Measurements from ENCODE around the gene LAMC1.

Gene LAMC1

DNA sequence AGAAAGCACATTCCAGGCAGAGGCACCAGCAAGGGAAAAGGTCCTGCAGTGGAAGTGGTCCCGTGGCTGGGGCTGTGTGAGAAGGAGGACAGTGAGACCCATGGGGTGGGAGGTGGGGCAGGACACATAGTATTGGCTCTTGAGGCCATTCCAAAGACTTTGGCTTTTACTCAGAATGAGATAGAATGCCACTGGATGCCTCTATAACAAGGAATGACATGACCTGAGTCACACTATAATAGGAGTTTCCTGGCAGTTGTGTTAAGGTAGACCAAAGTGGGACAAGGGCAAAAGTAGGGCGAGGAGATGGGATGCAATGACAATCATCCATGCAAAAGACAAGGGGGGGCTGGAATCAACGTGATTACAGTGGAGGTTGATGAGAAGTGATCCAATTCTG, 138.2 kb downstream of the LAMC1 start:
- in situ Hi-C loops (cut with HindIII; ENCODE audit: low pct_ligation_motif_present, low pct_unique_long_range_greater_than_20kb, low sequenced_read_pairs): no loop called here
- DNase-seq: no peak

DNA sequence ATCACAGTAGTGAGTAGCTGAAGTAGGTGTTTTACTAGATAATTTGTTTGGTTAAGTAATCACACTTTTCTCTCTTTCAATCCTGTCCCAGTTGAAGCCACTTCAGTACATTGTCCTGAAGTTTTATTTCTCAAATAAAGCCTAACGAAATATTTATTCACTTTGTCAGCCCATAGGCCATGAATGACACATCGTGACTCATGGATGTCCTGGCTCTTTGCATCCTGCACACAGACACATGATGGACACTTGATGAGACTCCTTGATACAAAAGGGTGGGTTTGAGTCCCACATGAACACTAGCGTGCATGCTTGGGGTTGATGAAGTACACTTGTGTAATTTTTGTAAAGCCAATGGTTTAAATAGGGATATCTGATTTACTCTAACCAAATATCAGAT, 140.1 kb downstream of the LAMC1 start:
- in situ Hi-C loops (cut with HindIII; ENCODE audit: low pct_ligation_motif_present, low pct_unique_long_range_greater_than_20kb, low sequenced_read_pairs): no loop called here
- DNase-seq: peak; percentile 90

DNA sequence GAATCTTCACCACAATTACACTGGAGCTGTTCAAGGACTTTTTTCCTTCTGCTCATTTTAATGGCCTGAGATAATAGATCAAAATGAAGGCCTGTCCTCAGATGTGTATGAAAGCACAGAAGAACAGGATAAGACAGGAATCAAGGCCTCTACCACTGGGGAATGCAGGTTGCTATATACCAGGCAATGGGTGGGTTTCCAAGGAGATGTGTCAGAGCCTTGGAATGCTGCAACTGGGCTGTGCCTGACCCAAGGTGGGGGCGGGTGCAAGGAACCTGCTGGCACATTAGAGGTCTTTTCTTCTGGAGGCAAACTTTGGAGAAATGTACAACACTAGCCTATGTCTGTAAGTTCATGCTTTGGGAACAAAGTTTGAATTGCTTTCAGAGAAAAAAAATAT, 141.1 kb downstream of the LAMC1 start:
- DNase-seq: peak; percentile 98
- in situ Hi-C loops (cut with HindIII; ENCODE audit: low pct_ligation_motif_present, low pct_unique_long_range_greater_than_20kb, low sequenced_read_pairs): no loop called here

DNA sequence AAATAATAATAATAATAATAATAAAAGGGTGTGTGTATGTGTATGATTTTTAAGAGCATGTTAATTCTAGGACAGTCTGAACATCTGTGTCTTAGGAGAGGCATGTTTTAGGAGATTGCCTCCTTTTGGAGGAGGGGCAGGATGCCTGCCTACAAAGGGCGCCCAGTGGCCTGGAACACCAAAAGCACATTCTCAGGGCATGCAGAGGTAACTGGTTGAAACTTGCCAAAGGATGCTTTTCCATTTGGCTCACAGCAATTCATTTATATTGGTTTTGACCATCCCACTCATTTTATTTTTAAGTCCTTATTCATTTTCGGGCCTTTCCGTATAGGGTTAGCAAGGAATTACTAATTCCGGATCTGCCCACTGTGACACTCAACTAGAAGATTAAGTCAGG, 141.7 kb downstream of the LAMC1 start:
- peak; percentile 83 for DNase-seq
- in situ Hi-C loops (cut with HindIII; ENCODE audit: low pct_ligation_motif_present, low pct_unique_long_range_greater_than_20kb, low sequenced_read_pairs): no loop called here

DNA sequence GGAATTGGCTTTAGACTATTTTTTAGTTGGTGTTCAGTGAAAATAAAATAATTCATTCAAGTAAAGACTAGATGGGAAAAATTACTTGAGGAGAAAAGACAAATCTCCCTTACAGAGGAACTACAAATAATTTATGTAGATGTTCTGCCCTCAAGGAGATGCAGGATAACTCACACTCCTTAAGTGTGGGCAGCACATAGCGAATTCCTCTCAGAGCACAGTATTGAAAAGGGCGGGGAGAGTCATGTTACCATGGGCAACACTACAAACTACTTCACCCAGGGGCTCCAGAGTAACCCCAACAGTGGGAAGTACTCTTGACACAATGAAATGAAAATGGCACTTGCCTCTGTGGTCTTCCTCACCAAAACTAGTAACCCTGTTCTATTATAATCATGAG, 142.2 kb downstream of the LAMC1 start:
- in situ Hi-C loops (cut with HindIII; ENCODE audit: low pct_ligation_motif_present, low pct_unique_long_range_greater_than_20kb, low sequenced_read_pairs): no loop called here
- peak; percentile 36 for DNase-seq

DNA sequence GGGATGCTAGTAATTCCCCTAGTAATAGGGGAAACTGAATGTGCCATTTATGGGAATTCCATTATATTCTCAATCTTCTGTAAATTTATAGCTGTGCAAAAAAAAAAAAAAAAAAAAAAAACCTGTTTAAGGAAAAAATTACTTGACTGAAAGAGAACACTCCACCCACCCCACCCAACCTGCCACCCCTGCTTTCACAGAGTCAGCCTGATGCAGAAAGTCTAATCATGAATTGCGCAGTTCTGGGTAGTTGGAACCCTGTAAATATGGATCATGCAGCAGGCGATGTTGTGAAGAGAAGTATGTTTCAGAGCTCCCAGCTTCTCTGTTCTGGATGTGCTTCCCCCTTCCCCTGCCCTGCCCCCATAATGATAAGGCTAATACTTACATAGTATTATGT, 143.2 kb downstream of the LAMC1 start:
- in situ Hi-C loops (cut with HindIII; ENCODE audit: low pct_ligation_motif_present, low pct_unique_long_range_greater_than_20kb, low sequenced_read_pairs): no loop called here
- DNase-seq: no peak

DNA sequence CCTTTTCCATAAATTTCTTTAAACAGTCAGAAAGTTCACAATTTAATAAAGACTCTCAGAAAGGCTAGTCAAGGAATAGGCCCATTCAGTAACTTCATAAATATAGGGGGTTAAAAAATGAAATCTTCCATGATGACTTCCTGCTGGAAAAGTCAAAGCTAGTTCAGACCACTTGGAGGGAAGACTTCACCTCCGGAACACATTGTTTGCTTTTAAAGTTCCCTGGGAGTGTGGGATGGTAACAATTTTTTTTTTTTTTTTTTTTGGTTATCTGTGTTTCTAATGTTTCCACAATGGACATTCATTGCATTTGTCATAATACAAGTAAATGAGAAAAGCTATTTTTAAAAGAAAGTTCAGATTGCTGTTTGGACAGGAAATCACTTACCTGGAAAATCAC, 144.5 kb downstream of the LAMC1 start:
- no peak for DNase-seq
- in situ Hi-C loops (cut with HindIII; ENCODE audit: low pct_ligation_motif_present, low pct_unique_long_range_greater_than_20kb, low sequenced_read_pairs): no loop called here

DNA sequence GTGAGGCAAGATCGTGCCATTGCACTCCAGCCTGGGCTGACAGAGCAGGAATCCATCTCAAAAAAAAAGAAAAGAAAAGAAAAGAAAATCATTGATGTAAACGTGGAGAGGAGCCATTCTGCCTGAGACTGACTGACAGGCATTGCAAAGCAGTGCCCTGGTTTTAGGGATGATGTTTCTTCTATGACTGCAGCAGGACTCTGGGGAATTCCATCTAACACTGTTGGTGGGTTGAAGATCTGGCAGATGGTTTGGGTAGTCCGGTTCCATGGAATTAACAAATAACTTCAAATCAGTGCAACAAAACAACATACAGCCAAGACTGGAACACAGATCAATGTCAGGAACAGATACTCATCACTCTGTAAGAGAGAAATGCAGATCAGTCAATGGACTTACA, 145.1 kb downstream of the LAMC1 start:
- in situ Hi-C loops (cut with HindIII; ENCODE audit: low pct_ligation_motif_present, low pct_unique_long_range_greater_than_20kb, low sequenced_read_pairs): no loop called here
- no peak for DNase-seq

DNA sequence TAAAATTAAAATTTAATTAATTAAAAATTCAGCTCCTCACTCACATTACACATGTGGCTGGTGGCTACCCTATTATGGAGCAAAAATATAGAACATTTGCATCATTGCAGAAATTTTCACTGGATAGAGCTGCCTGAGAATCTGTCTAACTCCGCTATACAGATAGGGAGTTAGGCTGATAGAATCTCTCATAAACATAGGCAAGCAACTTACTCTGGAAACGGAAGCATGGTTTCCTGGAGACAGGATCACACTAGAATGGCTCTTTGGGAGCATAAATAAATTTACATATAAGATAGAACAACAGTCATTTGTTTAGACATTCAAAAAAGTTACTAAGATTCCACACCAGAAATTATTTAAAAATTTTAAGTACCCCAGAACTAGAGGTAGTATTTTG, 150.6 kb downstream of the LAMC1 start:
- in situ Hi-C loops (cut with HindIII; ENCODE audit: low pct_ligation_motif_present, low pct_unique_long_range_greater_than_20kb, low sequenced_read_pairs): no loop called here
- no peak for DNase-seq

DNA sequence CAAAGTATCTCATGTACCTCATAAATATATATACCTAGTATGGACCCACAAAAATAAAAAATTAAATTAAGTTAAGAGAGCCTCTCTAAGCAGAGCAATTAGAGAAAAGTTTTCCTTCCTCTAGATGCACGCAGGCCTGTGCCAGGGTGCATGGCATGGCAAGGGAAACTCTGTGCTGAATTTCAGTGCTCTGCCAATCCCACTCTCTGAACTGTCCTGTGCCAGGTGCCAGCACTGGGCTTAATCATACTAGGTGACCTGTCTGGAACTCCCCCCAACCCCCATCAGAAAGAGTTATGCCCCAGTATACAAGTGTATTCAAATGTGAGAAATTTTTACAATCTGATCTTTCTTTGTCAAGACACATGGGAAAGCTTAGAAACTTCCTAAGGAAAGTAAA, 152.4 kb downstream of the LAMC1 start:
- no peak for DNase-seq
- in situ Hi-C loops (cut with HindIII; ENCODE audit: low pct_ligation_motif_present, low pct_unique_long_range_greater_than_20kb, low sequenced_read_pairs): no loop called here

DNA sequence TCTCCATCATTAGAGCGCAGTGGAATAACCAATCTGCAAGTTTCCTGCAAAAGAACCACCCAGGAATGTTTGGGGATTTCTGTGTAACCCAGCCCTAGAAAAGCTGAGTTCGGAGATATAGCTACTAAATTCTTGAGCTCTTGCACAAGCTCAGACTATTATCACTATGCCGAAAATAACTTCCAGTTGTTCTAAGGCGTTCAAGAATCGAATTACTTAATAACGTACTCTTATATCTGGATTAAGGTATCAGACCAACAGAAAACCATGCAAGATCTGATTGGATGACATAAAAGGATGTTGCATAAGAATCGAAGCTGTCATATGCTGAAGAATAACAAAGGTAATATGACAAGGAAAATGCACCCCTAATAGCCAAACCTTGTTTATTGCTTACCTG, 155.3 kb downstream of the LAMC1 start:
- DNase-seq: no peak
- in situ Hi-C loops (cut with HindIII; ENCODE audit: low pct_ligation_motif_present, low pct_unique_long_range_greater_than_20kb, low sequenced_read_pairs): no loop called here

DNA sequence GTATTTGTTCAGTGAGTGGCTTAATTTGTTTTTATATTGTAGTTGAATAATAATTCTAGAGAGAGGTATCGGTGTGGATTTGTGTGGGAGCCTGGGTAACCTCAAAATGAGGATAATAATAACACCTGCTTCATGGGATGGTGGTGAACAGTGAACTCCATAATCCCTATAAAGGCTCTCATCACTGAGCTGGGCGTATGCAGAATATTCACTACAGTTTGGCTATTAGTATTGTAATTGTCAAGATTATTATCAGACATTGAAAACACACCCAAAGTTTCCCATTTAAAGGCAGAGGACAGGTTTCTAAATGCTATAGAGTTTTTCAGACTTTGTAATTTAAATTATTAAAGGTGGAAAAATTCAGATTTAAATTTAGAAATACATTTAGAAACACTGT, 155.8 kb downstream of the LAMC1 start:
- in situ Hi-C loops (cut with HindIII; ENCODE audit: low pct_ligation_motif_present, low pct_unique_long_range_greater_than_20kb, low sequenced_read_pairs): no loop called here
- no peak for DNase-seq

DNA sequence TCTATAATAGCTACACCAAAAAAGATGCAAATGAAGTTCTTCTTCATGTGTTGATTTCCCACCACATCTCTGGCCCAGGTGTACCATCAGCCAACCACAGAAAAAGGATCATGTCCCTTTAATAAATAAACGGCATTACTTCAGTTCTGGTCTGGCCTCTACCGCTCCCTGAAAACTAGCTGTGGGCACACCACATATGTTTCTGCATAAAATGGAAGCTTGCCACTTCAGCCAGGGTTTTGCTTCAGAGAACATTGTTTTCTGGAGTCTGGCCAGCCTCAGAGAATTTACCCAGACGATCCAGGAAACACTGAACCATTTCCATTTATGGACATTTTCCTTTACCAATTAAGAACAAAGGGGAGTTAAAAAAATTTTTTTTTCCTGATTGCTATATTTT, 157.0 kb downstream of the LAMC1 start:
- in situ Hi-C loops (cut with HindIII; ENCODE audit: low pct_ligation_motif_present, low pct_unique_long_range_greater_than_20kb, low sequenced_read_pairs): no loop called here
- DNase-seq: peak; percentile 94

DNA sequence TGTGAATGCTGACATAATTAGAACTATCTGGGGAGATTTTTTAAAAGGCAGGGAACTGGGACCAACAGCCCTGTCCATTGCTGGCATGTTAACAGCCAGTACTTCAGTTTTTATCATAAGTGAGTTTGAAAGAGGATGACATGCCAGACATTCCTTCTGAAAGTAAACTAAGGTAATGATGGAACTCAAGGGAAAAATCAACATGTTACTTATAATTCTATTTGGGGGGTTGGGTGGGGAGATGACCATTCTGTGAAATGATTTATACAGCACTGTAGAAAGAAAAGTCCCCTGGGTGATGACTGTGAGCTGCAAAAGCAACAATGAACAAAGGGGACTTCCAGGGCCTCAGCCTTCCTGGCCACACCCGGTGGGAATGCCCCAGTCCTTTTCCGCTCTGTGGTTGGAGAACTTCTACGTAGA, 157.4 kb downstream of the LAMC1 start:
- in situ Hi-C loops (cut with HindIII; ENCODE audit: low pct_ligation_motif_present, low pct_unique_long_range_greater_than_20kb, low sequenced_read_pairs): no loop called here
- DNase-seq: peak; percentile 90

DNA sequence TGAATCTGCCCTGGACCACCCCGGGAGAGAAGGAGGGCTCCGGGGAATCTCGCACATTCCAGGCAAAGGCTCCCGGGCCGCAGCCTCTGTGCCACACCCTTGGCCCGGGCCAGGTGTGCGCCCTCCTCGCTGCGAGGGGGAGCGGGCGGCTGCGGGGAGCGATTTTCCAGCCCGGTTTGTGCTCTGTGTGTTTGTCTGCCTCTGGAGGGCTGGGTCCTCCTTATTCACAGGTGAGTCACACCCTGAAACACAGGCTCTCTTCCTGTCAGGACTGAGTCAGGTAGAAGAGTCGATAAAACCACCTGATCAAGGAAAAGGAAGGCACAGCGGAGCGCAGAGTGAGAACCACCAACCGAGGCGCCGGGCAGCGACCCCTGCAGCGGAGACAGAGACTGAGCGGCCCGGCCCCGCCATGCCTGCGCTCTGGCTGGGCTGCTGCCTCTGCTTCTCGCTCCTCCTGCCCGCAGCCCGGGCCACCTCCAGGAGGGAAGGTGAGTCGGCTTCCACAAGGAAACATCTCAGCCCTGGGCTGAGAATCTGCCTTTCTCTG, 162.8 kb downstream of the LAMC1 start, which contains the start of gene LAMC2:
Gene LAMC2, plus strand, starts transcription at position 324 of the 550 bp plus-strand sequence. Its CDS starts 89 bp downstream, at position 413.
- in situ Hi-C loops (cut with HindIII; ENCODE audit: low pct_ligation_motif_present, low pct_unique_long_range_greater_than_20kb, low sequenced_read_pairs): no loop called here
- DNase-seq: peak; percentile 80

DNA sequence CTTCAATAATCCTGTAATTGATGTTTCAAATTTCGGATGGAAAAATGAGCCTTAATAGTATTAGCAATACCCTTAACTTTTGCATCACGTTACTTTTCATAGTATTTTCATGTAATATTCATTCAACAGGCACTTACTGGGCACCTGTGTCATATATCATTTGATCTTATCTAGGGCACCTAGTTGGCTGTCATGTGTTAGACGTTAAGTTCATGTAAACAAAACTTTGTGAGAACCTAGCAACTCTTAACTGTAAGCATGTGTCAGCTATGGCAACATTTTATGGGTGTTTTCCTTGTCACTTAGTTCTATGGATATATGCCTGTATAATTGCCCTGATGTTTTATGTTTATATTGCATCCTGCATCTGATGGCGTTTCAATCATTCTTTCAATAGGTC, 163.6 kb downstream of the LAMC1 start:
- no peak for DNase-seq
- in situ Hi-C loops (cut with HindIII; ENCODE audit: low pct_ligation_motif_present, low pct_unique_long_range_greater_than_20kb, low sequenced_read_pairs): no loop called here

DNA sequence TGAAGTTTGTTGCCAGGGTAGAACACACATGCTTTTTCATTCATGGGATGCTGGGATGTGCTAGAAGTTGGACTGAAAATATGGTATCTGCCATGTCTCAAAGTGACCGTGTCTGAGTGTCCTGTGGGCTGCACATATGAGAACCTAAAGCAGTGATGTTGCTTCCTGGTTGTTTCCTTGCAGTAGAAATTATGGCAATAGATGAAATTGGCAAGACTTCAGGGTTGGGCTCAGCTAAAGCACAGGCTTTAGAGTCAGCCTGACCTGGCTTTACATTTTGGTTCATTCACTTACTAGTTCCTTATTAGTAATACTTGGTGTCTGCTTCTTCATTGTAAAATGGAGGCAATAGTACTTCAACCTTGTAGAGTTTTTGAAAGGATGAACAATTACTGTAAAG, 165.0 kb downstream of the LAMC1 start:
- in situ Hi-C loops (cut with HindIII; ENCODE audit: low pct_ligation_motif_present, low pct_unique_long_range_greater_than_20kb, low sequenced_read_pairs): no loop called here
- DNase-seq: no peak

DNA sequence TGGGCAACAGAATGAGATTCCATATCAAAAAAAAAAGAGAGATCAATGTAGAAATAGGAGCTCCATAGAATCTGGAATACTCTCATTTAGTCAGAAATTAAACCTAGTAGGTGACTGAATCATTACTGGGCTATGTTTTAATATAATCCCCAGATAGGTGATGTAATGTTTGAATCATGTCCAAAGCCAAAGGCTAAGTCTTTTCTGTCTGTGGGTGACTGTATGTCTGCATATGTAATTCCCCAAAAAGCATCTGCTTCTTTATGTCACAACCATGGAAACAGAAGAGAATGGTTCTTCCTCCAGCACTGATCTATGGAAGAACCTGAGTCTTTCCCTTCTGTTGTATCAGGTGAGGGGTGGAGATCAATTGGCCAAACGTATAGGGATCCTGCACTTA, 168.6 kb downstream of the LAMC1 start:
- peak; percentile 33 for DNase-seq
- in situ Hi-C loops (cut with HindIII; ENCODE audit: low pct_ligation_motif_present, low pct_unique_long_range_greater_than_20kb, low sequenced_read_pairs): no loop called here

DNA sequence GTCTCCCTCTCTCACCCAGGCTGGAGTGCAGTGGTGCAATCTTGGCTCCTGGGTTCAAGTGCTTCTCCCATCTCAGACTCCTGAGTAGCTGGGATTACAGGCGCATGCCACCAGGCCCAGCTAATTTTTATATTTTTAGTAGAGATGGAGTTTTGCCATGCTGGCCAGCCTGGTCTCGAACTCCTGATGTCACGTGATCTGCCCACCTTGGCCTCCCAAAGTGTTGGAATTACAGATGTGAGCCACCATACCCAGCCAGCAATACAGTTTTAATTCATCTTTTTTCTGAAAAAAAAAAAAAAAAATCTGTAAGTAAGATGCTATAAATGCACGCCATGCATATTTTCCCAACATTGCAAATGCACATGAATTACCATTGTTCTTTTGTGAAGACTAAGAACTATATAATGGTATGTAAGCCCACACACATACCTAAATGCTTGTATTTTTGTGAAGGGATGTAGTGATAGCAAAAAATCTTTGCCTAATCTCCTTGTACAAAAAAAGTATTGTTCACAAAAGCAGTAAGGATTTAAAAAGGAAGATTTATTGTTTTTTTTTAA, 170.8 kb downstream of the LAMC1 start:
- DNase-seq: no peak
- in situ Hi-C loops (cut with HindIII; ENCODE audit: low pct_ligation_motif_present, low pct_unique_long_range_greater_than_20kb, low sequenced_read_pairs): no loop called here

DNA sequence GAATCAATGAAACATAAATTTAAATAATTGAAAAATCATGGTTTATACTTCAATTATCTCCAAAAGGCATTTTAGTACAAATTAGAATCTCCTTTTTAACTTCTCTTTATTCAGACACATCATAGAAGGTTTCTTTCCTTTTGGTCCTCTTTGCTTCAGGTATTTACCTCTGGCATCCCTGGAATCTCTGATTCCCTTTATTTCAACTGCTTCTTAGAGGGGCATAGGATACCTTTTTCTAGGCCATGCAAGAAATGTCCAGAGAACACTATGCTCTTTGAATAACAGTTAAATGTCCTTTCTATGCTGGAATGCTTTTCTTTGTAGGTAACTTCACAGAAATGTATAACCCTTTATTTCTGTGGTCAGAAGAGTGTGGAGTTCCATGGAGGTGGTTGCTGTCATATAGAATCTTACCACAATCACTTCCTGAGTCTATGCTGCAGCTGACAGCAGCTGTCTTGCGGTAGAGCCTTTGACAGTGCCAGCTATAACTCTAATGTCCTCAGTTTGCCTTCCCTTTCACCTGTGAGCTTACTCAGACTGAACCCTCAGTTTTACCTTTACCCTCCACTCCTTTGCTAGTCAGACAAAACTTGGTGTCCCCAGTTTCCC, 171.4 kb downstream of the LAMC1 start:
- DNase-seq: no peak
- in situ Hi-C loops (cut with HindIII; ENCODE audit: low pct_ligation_motif_present, low pct_unique_long_range_greater_than_20kb, low sequenced_read_pairs): no loop called here
